Fibroblast of lung (primary cell): ENCODE measurements around the gene ALAS1. TPM values are rescaled to one million over a fixed set of nuclear protein-coding genes. Genes with fewer than 3 reads are reported as not detected.
A peak's percentile ranks its signal among the peaks of the same experiment; 100 is the strongest.

ENCODE experiments used
- DNase-seq, 2 donors: peaks; one replicate each; pipeline versions ENCODE4 v3.0.0 to v3.0.0-alpha.2; 2010; ENCODE audit warnings: low read depth in 2 of 2
- H2AFZ ChIP-seq: 2 replicates; pipeline ENCODE4 v1.5.1; 2012; ENCODE audit warnings: low read length, control low read depth, inconsistent platforms
- H3K27ac ChIP-seq: 2 replicates; pipeline ENCODE4 v1.5.1; 2011; ENCODE audit warnings: low read length, control low read depth; ENCODE audit not compliant: insufficient read depth
- H3K27me3 ChIP-seq: 2 replicates; pipeline ENCODE4 v1.5.1; 2011; ENCODE audit warnings: mild to moderate bottlenecking, low read length; ENCODE audit not compliant: control insufficient read depth, insufficient read depth
- H3K36me3 ChIP-seq: 2 replicates; pipeline ENCODE4 v1.5.1; 2011; ENCODE audit warnings: low read length; ENCODE audit not compliant: control insufficient read depth, insufficient read depth
- H3K4me1 ChIP-seq: 2 replicates; pipeline ENCODE4 v1.5.1; 2011; ENCODE audit warnings: low read length; ENCODE audit not compliant: control insufficient read depth, insufficient read depth; ENCODE audit errors: extremely low read depth
- H3K4me2 ChIP-seq: 2 replicates; pipeline ENCODE4 v1.5.1; 2011; ENCODE audit warnings: low read length, control low read depth; ENCODE audit not compliant: insufficient read depth; ENCODE audit errors: extremely low read depth
- H3K4me3 ChIP-seq, 4 experiments: fragments of 200-600 bp in 1 of 4; sonication (generic) in 1 of 4; replicated peaks in 1 of 4; 2 replicates each; pipeline ENCODE4 v1.5.1; 2011 to 2016; ENCODE audit warnings: low read length in 4 of 4, low read depth in 3 of 4, mild to moderate bottlenecking in 3 of 4, control low read depth in 2 of 4, inconsistent platforms in 1 of 4, mixed read lengths in 1 of 4; ENCODE audit not compliant: insufficient read depth in 1 of 4; ENCODE audit errors: control extremely low read depth in 1 of 4
- H3K79me2 ChIP-seq: 2 replicates; pipeline ENCODE4 v1.5.1; 2012; ENCODE audit warnings: mild to moderate bottlenecking, low read length, inconsistent platforms; ENCODE audit not compliant: control insufficient read depth, insufficient read depth
- H3K9ac ChIP-seq: 2 replicates; pipeline ENCODE4 v1.5.1; 2011; ENCODE audit warnings: mild to moderate bottlenecking, low read length, control low read depth; ENCODE audit not compliant: insufficient read depth
- H3K9me3 ChIP-seq: 2 replicates; pipeline ENCODE4 v1.5.1; 2012; ENCODE audit warnings: low read depth, low read length; ENCODE audit not compliant: control insufficient read depth, insufficient read depth
- H4K20me1 ChIP-seq: 2 replicates; pipeline ENCODE4 v1.5.1; 2011; ENCODE audit warnings: low read length; ENCODE audit not compliant: control insufficient read depth, insufficient read depth; ENCODE audit errors: extremely low read depth
- CTCF ChIP-seq, 2 donors: IDR thresholded peaks in 1 of 2; conservative IDR thresholded peaks in 1 of 2; 1 replicate in 1 of 2; 2 replicates in 1 of 2; pipeline ENCODE4 v1.5.1; 2011 to 2012; ENCODE audit warnings: low read length in 2 of 2, control low read depth in 1 of 2, inconsistent platforms in 1 of 2, low read depth in 1 of 2, mild to moderate bottlenecking in 1 of 2
- EZH2 ChIP-seq: IDR thresholded peaks from 2 replicates; pipeline ENCODE4 v1.5.1; 2012; ENCODE audit warnings: low read length, control low read depth, mild to moderate bottlenecking; ENCODE audit errors: missing control alignments
- polyA plus RNA-seq, 2 donors: library from polyadenylated mRNA; depleted of rRNA in 1 of 2; stranded (reverse) in 1 of 2; unstranded in 1 of 2; fragments of >200 nt; gene quantifications; 2 replicates each; pipeline ENCODE4 v1.2.1, GENCODE V29; 2011 to 2012; ENCODE audit warnings: missing spikeins in 1 of 2
- total RNA-seq: library from RNA; depleted of rRNA; stranded (reverse); fragments of >200 nt; gene quantifications from 2 replicates; pipeline ENCODE4 v1.2.1, GENCODE V29; 2014

Gene ALAS1
- total and polyA plus RNA-seq, 2 donors (not counting 1 experiment from before 2014, with no cell fraction given) = 60.9 to 61.8 TPM

GRCh38 chr3:52188556-52188955 lies 9.4 kb upstream of the ALAS1 start:
- H4K20me1 ChIP-seq = no peaks in the 10 kb centered on the region
- H3K27ac ChIP-seq = no peak overlapping the region
- no peak overlapping the region for H2AFZ ChIP-seq
- no peak overlapping the region for H3K4me3 ChIP-seq
- no peaks in the 10 kb centered on the region for H3K27me3 ChIP-seq
- no peak overlapping the region for H3K9ac ChIP-seq
- H3K36me3 ChIP-seq = no peaks in the 10 kb centered on the region
- DNase-seq = no peak
- H3K4me2 ChIP-seq = no peak overlapping the region
- peaks cover 21% of the 10 kb centered on the region for H3K4me1 ChIP-seq
- TF ChIP-seq EZH2 (no peak), CTCF (conservative IDR thresholded peaks at IDR 0.05 in 1 of 2, IDR thresholded peaks at IDR 0.05 in 1 of 2; ENCODE audit: low read depth in 1 of 2, low read length in 2 of 2) (no peak)
- no peaks in the 10 kb centered on the region for H3K9me3 ChIP-seq
- H3K79me2 ChIP-seq = no peaks in the 10 kb centered on the region

GRCh38 chr3:52190294-52191074 lies 7.5 kb upstream of the ALAS1 start:
- peak; percentile 63 to 92 for DNase-seq
- Histone ChIP-seq H2AFZ (no peak overlapping the region), H3K79me2 (no peaks in the 10 kb centered on the region), H4K20me1 (no peaks in the 10 kb centered on the region), H3K27ac (no peak overlapping the region), H3K4me1 (peaks cover 21% of the 10 kb centered on the region), H3K27me3 (no peaks in the 10 kb centered on the region), H3K36me3 (no peaks in the 10 kb centered on the region), H3K9ac (no peak overlapping the region), H3K9me3 (no peaks in the 10 kb centered on the region), H3K4me2 (no peak overlapping the region), H3K4me3 (no peak overlapping the region)
- TF ChIP-seq CTCF (conservative IDR thresholded peaks at IDR 0.05 in 1 of 2, IDR thresholded peaks at IDR 0.05 in 1 of 2; ENCODE audit: low read depth in 1 of 2, low read length in 2 of 2) (no peak), EZH2 (no peak)

- H3K79me2 ChIP-seq = no peaks in the 10 kb centered on the region
- H3K9me3 ChIP-seq = no peaks in the 10 kb centered on the region
- no peak overlapping the region for H2AFZ ChIP-seq
- no peak overlapping the region for H3K9ac ChIP-seq
- no peak overlapping the region for H3K4me3 ChIP-seq
- TF ChIP-seq EZH2 (no peak), CTCF (conservative IDR thresholded peaks at IDR 0.05 in 1 of 2, IDR thresholded peaks at IDR 0.05 in 1 of 2; ENCODE audit: low read depth in 1 of 2, low read length in 2 of 2) (no peak)
- no peak overlapping the region for H3K4me2 ChIP-seq
- peaks cover 29% of the 10 kb centered on the region for H3K4me1 ChIP-seq
- H3K27me3 ChIP-seq = no peaks in the 10 kb centered on the region
- H3K36me3 ChIP-seq = no peaks in the 10 kb centered on the region
- H3K27ac ChIP-seq = no peak overlapping the region
- no peak for DNase-seq
- no peaks in the 10 kb centered on the region for H4K20me1 ChIP-seq
These were observed 6.3 kb upstream of the ALAS1 start for GRCh38 chr3:52191663-52192062.
